H9 (cell line): ENCODE measurements around the gene TTC28. TPM values are rescaled to one million over a fixed set of nuclear protein-coding genes. Genes with fewer than 3 reads are reported as not detected.

ENCODE experiments used
- DNase-seq: peaks from one replicate; pipeline ENCODE4 v3.0.0-alpha.2; 2017
- H2AFZ ChIP-seq: one replicate; pipeline ENCODE4 v1.6.1; 2013; ENCODE audit warnings: mild to moderate bottlenecking, low read length, control low read depth, moderate library complexity
- H2AK5ac ChIP-seq: 2 replicates; pipeline ENCODE4 v1.6.1; 2013; ENCODE audit warnings: low read length, control low read depth, mixed read lengths; ENCODE audit not compliant: insufficient read length
- H2BK120ac ChIP-seq: one replicate; pipeline ENCODE4 v1.6.1; 2013; ENCODE audit warnings: low read depth, mild to moderate bottlenecking, low read length, control low read depth, inconsistent platforms; ENCODE audit not compliant: poor library complexity, severe bottlenecking
- H2BK12ac ChIP-seq: 2 replicates; pipeline ENCODE4 v1.6.1; 2013; ENCODE audit warnings: low read length, control low read depth, mixed read lengths, low read depth; ENCODE audit not compliant: insufficient read length
- H2BK15ac ChIP-seq: 2 replicates; pipeline ENCODE4 v1.6.1; 2013; ENCODE audit warnings: low read depth, low read length, control low read depth
- H2BK20ac ChIP-seq: one replicate; pipeline ENCODE4 v1.6.1; 2013; ENCODE audit warnings: low read depth, mild to moderate bottlenecking, low read length, control low read depth, inconsistent platforms; ENCODE audit not compliant: poor library complexity, severe bottlenecking
- H2BK5ac ChIP-seq: 2 replicates; pipeline ENCODE4 v1.6.1; 2013; ENCODE audit warnings: low read length, control low read depth, mixed read lengths; ENCODE audit not compliant: insufficient read length
- H3K14ac ChIP-seq: 2 replicates; pipeline ENCODE4 v1.6.1; 2013; ENCODE audit warnings: low read length, control low read depth; ENCODE audit not compliant: insufficient read depth
- H3K18ac ChIP-seq: 2 replicates; pipeline ENCODE4 v1.6.1; 2013; ENCODE audit warnings: low read depth, mild to moderate bottlenecking, mixed read lengths, low read length, control low read depth; ENCODE audit not compliant: insufficient read length
- H3K23ac ChIP-seq: 2 replicates; pipeline ENCODE4 v1.6.1; 2013; ENCODE audit warnings: low read length, control low read depth, mixed read lengths, low read depth; ENCODE audit not compliant: insufficient read length
- H3K23me2 ChIP-seq: 2 replicates; pipeline ENCODE4 v1.6.1; 2013; ENCODE audit warnings: low read depth, mild to moderate bottlenecking, mixed read lengths, low read length, control low read depth; ENCODE audit not compliant: insufficient read length, poor library complexity, severe bottlenecking
- H3K27ac ChIP-seq: 2 replicates; pipeline ENCODE4 v1.5.1; 2013; ENCODE audit warnings: low read length, control low read depth, mixed read lengths, low read depth; ENCODE audit not compliant: insufficient read length
- H3K27me3 ChIP-seq: 2 replicates; pipeline ENCODE4 v1.6.1; 2013; ENCODE audit warnings: low read length, control low read depth, inconsistent platforms; ENCODE audit not compliant: insufficient read depth
- H3K4ac ChIP-seq: 2 replicates; pipeline ENCODE4 v1.6.1; 2013; ENCODE audit warnings: low read depth, mild to moderate bottlenecking, control low read depth, inconsistent platforms, low read length, moderate library complexity
- H3K4me1 ChIP-seq: 2 replicates; pipeline ENCODE4 v1.6.1; 2013; ENCODE audit warnings: low read length, control low read depth, inconsistent platforms; ENCODE audit not compliant: insufficient read depth
- H3K4me2 ChIP-seq: 2 replicates; pipeline ENCODE4 v1.6.1; 2013; ENCODE audit warnings: low read length, control low read depth, mixed read lengths; ENCODE audit not compliant: insufficient read length, insufficient read depth
- H3K56ac ChIP-seq: 2 replicates; pipeline ENCODE4 v1.6.1; 2013; ENCODE audit warnings: low read depth, mild to moderate bottlenecking, mixed read lengths, low read length, control low read depth; ENCODE audit not compliant: insufficient read length
- H3K79me1 ChIP-seq: 2 replicates; pipeline ENCODE4 v1.6.1; 2013; ENCODE audit warnings: low read depth, mild to moderate bottlenecking, moderate library complexity, low read length, control low read depth, inconsistent platforms; ENCODE audit not compliant: insufficient read depth, poor library complexity, severe bottlenecking
- H3K79me2 ChIP-seq: 2 replicates; pipeline ENCODE4 v1.6.1; 2013; ENCODE audit warnings: low read length, control low read depth, inconsistent platforms; ENCODE audit not compliant: insufficient read depth
- H3K9ac ChIP-seq: 2 replicates; pipeline ENCODE4 v1.6.1; 2013; ENCODE audit warnings: low read length, control low read depth, mixed read lengths; ENCODE audit not compliant: insufficient read length; ENCODE audit errors: extremely low read depth
- H3K9me3 ChIP-seq: one replicate; pipeline ENCODE4 v1.6.1; 2013; ENCODE audit warnings: low read depth, low read length, inconsistent platforms; ENCODE audit not compliant: control insufficient read depth
- H3T11ph ChIP-seq: one replicate; pipeline ENCODE4 v1.6.1; 2013; ENCODE audit warnings: mild to moderate bottlenecking, low read length, control low read depth, inconsistent platforms
- H4K20me1 ChIP-seq: one replicate; pipeline ENCODE4 v1.6.1; 2013; ENCODE audit not compliant: control insufficient read depth, insufficient read length, insufficient read depth
- H4K5ac ChIP-seq: 2 replicates; pipeline ENCODE4 v1.6.1; 2013; ENCODE audit warnings: low read depth, mild to moderate bottlenecking, mixed read lengths, low read length, control low read depth; ENCODE audit not compliant: insufficient read length
- H4K8ac ChIP-seq: replicated peaks from 2 replicates; pipeline ENCODE4 v1.6.1; 2013; ENCODE audit warnings: low read length, control low read depth, mixed read lengths, low read depth; ENCODE audit not compliant: insufficient read length
- H4K91ac ChIP-seq: 2 replicates; pipeline ENCODE4 v1.6.1; 2013; ENCODE audit warnings: low read depth, mild to moderate bottlenecking, moderate library complexity, mixed read lengths, low read length, control low read depth; ENCODE audit not compliant: insufficient read length
- H3K27ac Mint-ChIP-seq, 3 experiments: 2 replicates in 2 of 3; 3 replicates in 1 of 3; pipeline ENCODE4 v1.8.0; 2020 to 2021; ENCODE audit warnings: mixed read lengths in 3 of 3, mild to moderate bottlenecking in 1 of 3, moderate library complexity in 1 of 3
- H3K27me3 Mint-ChIP-seq: 2 replicates; pipeline ENCODE4 v1.8.0; 2021; ENCODE audit warnings: low read depth, mild to moderate bottlenecking, moderate library complexity, mixed read lengths
- H3K36me3 Mint-ChIP-seq, 3 experiments: 2 replicates in 2 of 3; 3 replicates in 1 of 3; pipeline ENCODE4 v1.8.0; 2020 to 2021; ENCODE audit warnings: low read depth in 3 of 3, mixed read lengths in 3 of 3; ENCODE audit not compliant: insufficient read depth in 1 of 3
- H3K4me1 Mint-ChIP-seq, 2 experiments: 2 replicates each; pipeline ENCODE4 v1.8.0; 2020; ENCODE audit warnings: mixed read lengths in 2 of 2
- H3K4me3 Mint-ChIP-seq, 2 experiments: 2 replicates in 1 of 2; 3 replicates in 1 of 2; pipeline ENCODE4 v1.8.0; 2020 to 2021; ENCODE audit warnings: mild to moderate bottlenecking in 2 of 2, mixed read lengths in 2 of 2, moderate library complexity in 1 of 2
- H3K9me3 Mint-ChIP-seq, 2 experiments: 2 replicates in 1 of 2; 3 replicates in 1 of 2; pipeline ENCODE4 v1.8.0; 2020; ENCODE audit warnings: mild to moderate bottlenecking in 2 of 2, mixed read lengths in 2 of 2, moderate library complexity in 1 of 2
- CTCF ChIP-seq: fragments of 200-600 bp; sonication (generic); conservative IDR thresholded peaks from 3 replicates; pipeline ENCODE4 v1.8.0; 2021; ENCODE audit warnings: antibody characterized with exemption, mild to moderate bottlenecking
- total RNA-seq: library from RNA; stranded (reverse); gene quantifications from 2 replicates; pipeline ENCODE4 v1.2.1, GENCODE V29; 2021

TTC28 gene
- total RNA-seq, 1 experiment from 2014 or later = 13.6 TPM

GRCh38 chr22:28331695-28332094 is 347.9 kb downstream of the TTC28 start:
- no peaks in the 10 kb centered on the region for H3K9me3 ChIP-seq
- no peaks in the 10 kb centered on the region for H3K4me1 ChIP-seq
- no peaks in the 10 kb centered on the region for H3K79me2 ChIP-seq
- H4K8ac ChIP-seq = no peak overlapping the region
- H3K14ac ChIP-seq = no peak overlapping the region
- no peaks in the 10 kb centered on the region for H3K23me2 ChIP-seq
- no peak overlapping the region for H3K56ac ChIP-seq
- H4K5ac ChIP-seq = no peak overlapping the region
- no peak overlapping the region for H3T11ph ChIP-seq
- Mint-ChIP-seq H3K36me3 (no peaks in the 10 kb centered on the region; a peak in 1 of 7 replicates), H3K9me3 (peaks cover 6 to 7% of the 10 kb centered on the region in 2 experiments; a peak in 3 of 5 replicates), H3K27me3 (no peaks in the 10 kb centered on the region; the same call in 1 of the 2 replicates), H3K4me1 (peaks cover 10 to 15% of the 10 kb centered on the region in 2 experiments), H3K27ac (no peak overlapping the region), H3K4me3 (no peak overlapping the region)
- no peak for TF ChIP-seq CTCF
- H2BK20ac ChIP-seq = no peak overlapping the region
- H4K20me1 ChIP-seq = no peaks in the 10 kb centered on the region
- H3K9ac ChIP-seq = no peak overlapping the region
- H2BK120ac ChIP-seq = no peak overlapping the region
- no peak overlapping the region for H3K4me2 ChIP-seq
- no peak overlapping the region for H3K18ac ChIP-seq
- no peak overlapping the region for H3K4ac ChIP-seq
- no peak overlapping the region for H3K23ac ChIP-seq
- H2BK12ac ChIP-seq = no peak overlapping the region
- H3K27ac ChIP-seq = no peak overlapping the region
- no peak for DNase-seq
- H2AK5ac ChIP-seq = no peak overlapping the region
- no peaks in the 10 kb centered on the region for H3K79me1 ChIP-seq
- H2BK5ac ChIP-seq = no peak overlapping the region
- no peak overlapping the region for H4K91ac ChIP-seq
- H3K27me3 ChIP-seq = no peaks in the 10 kb centered on the region
- H2AFZ ChIP-seq = no peak overlapping the region
- no peak overlapping the region for H2BK15ac ChIP-seq
